ENCODE results near the gene FHIT.

The FHIT gene

GRCh38 chr3:59877263-59878037 is 1373.8 kb downstream of the FHIT start:
- DNase-seq (ENCODE audit: low spot score) = no peak

DNA sequence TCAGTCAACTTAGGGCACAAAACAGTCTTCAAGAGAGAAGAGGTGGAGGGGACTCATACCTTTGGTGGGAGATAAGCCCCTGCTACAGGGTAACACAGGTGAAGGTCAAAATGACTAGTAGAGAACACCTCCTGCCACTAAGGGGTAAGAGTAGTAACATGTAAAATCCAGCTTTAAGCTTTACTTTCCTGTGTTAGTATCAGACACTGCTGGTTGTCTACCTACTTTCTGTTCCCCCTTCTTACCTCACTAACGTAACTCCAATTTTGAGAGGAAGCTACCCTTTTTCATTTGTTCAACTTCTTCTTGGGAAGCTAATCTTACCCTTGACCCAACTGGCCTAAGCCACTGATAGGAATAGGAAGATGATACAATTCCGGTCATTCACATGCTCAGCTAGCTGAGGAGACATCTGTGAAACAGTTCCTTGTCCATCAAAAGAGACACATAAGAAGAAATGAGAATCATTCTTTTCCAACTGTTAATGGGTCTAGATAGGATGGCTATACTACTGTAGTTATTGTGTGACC is 1374.7 kb downstream of the FHIT start:
- DNase-seq (ENCODE audit: low spot score) = peak; percentile 20

GRCh38 chr3:59873576-59874230 is 1377.5 kb downstream of the FHIT start:
- DNase-seq (ENCODE audit: low spot score) = peak; percentile 19

GRCh38 chr3:59872128-59872527 is 1379.1 kb downstream of the FHIT start:
- DNase-seq (ENCODE audit: low spot score) = no peak

GRCh38 chr3:59867185-59868002 is 1383.9 kb downstream of the FHIT start:
- no peak for DNase-seq (ENCODE audit: low spot score)

GRCh38 chr3:59866076-59866475 is 1385.2 kb downstream of the FHIT start:
- peak; percentile 26 for DNase-seq (ENCODE audit: low spot score)

DNA sequence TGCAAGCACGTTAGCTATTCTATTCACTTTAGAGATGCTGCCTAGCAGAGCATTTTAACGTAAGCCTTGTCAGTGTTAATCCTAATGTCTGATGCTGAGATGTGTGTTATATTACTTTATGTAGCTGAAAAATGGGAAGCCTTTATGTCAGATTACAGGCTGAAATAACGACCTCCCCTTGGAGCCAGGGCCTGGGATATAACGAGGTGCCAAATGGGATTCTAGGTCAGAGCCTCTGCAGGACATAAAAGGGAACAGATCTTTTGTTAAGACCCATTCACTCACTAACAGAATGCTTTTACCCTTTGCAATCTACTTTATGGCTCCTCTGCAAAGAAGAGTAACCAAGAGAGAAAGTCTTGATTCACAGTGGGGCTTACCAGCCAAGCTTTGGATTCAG is 1385.9 kb downstream of the FHIT start:
- DNase-seq (ENCODE audit: low spot score) = no peak

DNA sequence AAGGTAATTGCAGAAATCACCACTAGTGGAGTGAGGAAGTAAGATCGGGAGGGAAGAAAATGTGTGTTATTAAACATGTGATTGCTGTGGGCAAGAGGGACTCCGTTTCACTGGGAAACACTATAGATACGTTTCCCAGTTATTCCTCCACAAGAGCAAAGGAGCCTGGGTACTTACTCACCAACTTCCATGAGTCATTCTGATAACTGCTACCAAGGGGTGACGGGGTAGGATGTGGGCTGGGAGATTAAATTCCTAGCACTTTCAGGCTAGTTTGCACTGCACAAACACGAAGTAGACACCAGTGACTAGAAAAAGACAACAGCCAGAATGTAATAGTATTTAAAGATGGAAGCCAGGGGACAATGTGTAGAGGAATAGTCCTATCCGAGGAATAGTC is 1388.6 kb downstream of the FHIT start:
- DNase-seq (ENCODE audit: low spot score) = no peak

DNA sequence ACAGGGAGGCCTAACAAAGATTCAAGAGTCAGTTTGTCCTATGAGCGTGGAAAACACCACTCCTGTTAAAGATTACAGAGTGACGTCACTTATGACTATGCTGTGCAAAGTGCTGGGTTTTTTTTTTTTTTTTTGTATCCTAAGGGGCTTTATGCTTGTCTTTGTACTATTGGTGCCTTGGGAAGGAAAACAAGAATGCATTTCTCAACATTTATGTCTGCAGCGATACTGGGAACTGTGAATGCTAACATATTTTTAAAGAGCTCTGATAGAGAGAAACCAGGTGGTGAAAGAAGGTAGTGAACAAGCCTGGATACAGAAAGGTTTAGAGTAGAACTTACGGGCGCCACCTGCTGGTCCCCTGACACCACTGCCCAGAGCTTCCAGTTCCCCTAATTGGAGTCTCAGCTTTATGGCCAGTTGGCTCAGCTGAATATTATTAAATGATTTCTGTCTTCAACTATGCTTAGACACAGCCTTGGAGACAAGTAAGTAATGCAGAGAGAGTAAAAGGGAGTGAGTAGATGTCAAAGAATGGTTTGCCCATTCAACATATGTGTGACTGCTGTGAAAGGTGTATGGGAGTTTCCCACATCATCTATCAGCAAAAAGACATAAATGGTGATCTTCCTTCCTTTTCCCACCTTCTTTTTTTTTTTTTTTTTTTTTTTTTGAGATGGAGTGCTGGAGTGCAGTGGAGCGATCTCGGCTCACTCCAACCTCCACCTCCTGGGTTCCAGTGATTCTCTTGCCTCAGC is 1393.5 kb downstream of the FHIT start:
- DNase-seq (ENCODE audit: low spot score) = peak; percentile 53

DNA sequence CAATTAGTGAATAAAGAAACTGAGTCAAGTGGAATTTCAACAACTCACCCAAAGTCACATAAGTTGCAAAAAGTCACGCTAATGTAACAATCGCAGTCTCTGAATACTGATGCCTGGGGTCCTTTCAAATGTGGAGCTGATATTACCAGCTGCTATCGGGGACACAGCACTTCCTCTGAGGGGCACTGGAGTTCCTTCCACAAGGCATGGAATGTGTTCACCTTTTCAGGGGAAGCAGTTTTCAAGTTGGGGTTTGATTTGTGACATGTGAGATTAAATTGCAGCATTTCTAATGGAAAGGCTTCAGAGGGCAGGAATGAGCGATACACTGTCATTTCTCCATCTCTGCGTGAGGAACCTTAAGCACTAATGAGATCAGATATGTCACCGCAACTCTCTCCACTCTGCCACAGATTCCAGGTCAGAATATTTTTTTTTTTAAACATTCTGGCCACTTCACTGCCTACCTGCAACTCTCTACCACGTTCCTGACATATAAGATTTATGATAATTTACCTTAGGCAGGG is 1394.3 kb downstream of the FHIT start:
- DNase-seq (ENCODE audit: low spot score) = no peak

DNA sequence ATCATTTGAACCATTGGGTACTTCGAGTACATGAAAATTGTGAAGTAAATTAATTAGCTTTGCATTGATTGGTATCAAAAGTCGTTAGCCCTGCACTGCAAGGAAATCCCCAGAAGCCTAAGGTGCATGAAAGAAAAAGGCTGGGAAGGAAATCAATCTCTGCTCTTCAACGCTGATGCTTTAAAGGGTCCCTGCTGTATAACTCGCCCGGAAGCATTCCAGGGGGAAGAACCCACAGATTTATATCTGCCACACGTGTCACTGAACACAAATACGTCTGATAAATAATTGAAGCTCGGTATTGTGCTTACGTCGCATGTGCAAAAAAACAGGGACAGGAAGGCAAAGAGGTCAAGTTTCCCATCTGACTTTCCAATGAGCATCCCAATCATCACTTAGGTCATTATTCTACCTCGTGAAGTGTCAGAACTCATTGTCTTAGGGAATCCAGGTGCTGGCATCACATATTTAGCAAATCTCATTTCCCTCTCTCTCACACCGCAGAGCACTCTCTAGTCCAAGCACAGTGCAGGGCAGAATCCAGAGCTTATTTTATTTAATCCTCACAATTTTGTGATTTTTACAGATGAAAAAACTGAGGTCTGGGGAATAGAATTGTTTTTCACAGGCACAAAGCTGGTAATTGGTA is 1397.1 kb downstream of the FHIT start:
- no peak for DNase-seq (ENCODE audit: low spot score)

GRCh38 chr3:59850417-59850816 is 1400.8 kb downstream of the FHIT start:
- no peak for DNase-seq (ENCODE audit: low spot score)

DNA sequence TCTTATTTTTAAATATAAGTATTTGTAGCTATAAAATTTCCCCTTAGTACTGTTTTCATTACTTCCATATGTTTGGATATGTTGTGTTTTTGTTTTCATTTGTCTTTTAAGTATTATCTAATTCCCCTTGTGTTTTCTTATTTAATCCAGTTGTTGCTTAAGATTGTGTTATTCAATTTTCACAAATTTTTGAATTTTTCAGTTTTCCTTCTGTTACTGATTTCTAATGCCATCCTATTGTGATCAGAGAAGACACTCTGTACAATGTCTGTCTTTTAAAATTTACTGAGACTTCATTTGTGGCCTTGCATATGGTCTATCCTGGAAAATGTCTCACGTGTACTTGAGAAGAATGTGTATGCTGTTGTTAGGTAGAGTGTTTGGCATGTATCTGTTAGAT is 1405.9 kb downstream of the FHIT start:
- DNase-seq (ENCODE audit: low spot score) = no peak

GRCh38 chr3:59843821-59844220 is 1407.4 kb downstream of the FHIT start:
- DNase-seq (ENCODE audit: low spot score) = no peak

DNA sequence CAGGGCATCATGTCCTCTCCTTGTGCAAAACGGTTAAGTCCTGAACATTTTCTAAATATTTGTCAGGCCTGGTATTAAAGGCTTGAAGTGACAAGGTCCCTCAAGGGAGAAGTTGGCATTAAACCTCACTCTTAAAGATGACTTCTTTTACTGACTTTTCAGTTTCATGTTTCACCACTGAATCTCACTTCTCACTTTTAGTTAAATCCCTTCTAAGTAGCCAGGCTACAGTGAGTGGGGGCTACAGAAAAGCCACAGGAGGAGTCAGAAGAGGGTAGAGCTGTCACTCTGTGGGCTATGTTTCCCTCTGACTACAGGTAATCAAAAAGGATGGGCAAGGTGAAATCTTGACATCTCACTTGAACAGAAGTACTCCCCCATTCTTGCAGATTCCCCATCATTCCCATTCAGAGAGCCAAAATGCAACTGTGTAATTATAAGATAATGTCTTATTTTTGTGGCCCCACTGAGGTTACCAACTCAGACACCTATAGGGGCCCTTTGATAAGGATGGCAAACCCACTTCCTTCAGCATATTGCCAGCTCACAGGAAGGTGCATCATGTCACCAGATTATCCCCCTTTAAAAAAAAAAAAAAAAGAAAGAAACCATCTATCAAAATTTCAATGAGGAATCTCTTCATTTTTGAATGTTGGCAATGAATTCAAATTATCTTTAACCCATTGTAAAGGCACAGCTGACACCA is 1411.3 kb downstream of the FHIT start:
- DNase-seq (ENCODE audit: low spot score) = no peak

DNA sequence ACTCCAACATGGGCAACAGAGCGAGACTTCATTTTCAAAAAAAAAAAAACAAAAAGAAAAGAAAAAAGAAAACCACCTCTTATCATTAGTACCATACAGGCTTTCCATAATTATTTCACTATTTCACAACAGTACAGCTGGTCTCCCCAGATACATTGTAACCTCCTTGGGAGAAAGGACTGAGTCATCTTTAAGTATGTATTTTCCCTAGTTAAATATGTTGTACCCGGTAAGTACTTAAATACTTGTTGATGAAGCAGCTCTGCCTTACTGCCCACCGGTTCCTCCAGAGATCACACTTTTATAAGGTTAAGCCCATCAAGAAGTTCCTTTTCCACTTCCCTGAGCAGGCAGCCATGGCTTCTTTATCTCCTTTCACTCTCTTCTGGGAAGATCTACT is 1412.0 kb downstream of the FHIT start:
- no peak for DNase-seq (ENCODE audit: low spot score)

GRCh38 chr3:59836531-59836930 is 1414.7 kb downstream of the FHIT start:
- DNase-seq (ENCODE audit: low spot score) = no peak

- DNase-seq (ENCODE audit: low spot score) = no peak
Observed at GRCh38 chr3:59832702-59833101, 1418.5 kb downstream of the FHIT start.

DNA sequence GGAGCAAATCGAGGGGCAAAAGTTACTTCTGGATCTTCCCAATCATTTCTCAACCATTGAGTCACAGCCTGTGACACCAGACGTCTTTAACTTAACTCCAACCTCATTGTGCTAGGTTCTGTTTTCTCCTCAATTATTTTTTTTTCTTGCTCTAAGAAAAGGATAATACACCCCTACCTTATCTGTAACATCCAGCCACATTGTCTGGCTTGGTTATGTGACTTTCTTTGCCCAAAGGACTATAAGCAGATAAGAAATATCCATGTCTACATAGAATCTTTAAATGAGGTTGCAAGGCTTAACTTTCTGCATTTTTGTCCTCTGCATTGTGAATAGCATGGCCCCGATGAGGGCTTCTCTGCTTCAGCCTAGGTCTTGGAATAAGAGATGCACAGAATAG is 1419.0 kb downstream of the FHIT start:
- no peak for DNase-seq (ENCODE audit: low spot score)

- no peak for DNase-seq (ENCODE audit: low spot score)
Observed at GRCh38 chr3:59831394-59831793, 1419.9 kb downstream of the FHIT start.
